Measurements from ENCODE around the gene CYP4F2.
A peak's percentile ranks its signal among the peaks of the same experiment; 100 is the strongest.
"Not testable (repeated sequence)": the region's sequence is repeated elsewhere in the genome, so short reads cannot be mapped to it uniquely, and the experiment has no call there.

CYP4F2 gene

GRCh38 chr19:15864824-15865223, 33.0 kb downstream of the CYP4F2 start:
- H3K4me3 ChIP-seq (ENCODE audit: low read depth, low read length): no peak overlapping the region
- DNase-seq (ENCODE audit: low read depth): no peak

GRCh38 chr19:15863272-15863671, 34.6 kb downstream of the CYP4F2 start:
- no peak overlapping the region for H3K4me3 ChIP-seq (ENCODE audit: low read depth, low read length)
- no peak for DNase-seq (ENCODE audit: low read depth)

- H3K4me3 ChIP-seq (ENCODE audit: low read depth, low read length): no peak overlapping the region
- DNase-seq (ENCODE audit: low read depth): no peak
Measured at GRCh38 chr19:15862444-15862843, 35.4 kb downstream of the CYP4F2 start.

- no peak for DNase-seq (ENCODE audit: low read depth)
- no peak overlapping the region for H3K4me3 ChIP-seq (ENCODE audit: low read depth, low read length)
Measured at GRCh38 chr19:15860522-15860921, 37.4 kb downstream of the CYP4F2 start.

- no peak overlapping the region for H3K4me3 ChIP-seq (ENCODE audit: low read depth, low read length)
- no peak for DNase-seq (ENCODE audit: low read depth)
Measured at GRCh38 chr19:15859187-15859586, 38.7 kb downstream of the CYP4F2 start.

- H3K4me3 ChIP-seq (ENCODE audit: low read depth, low read length): no peak overlapping the region
- DNase-seq (ENCODE audit: low read depth): no peak
Measured at GRCh38 chr19:15850385-15850784, 47.5 kb downstream of the CYP4F2 start.

GRCh38 chr19:15846923-15847322, 51.0 kb downstream of the CYP4F2 start:
- no peak overlapping the region for H3K4me3 ChIP-seq (ENCODE audit: low read depth, low read length)
- no peak for DNase-seq (ENCODE audit: low read depth)

GRCh38 chr19:15843894-15844222, 54.0 kb downstream of the CYP4F2 start:
- H3K4me3 ChIP-seq (ENCODE audit: low read depth, low read length); DNase-seq (ENCODE audit: low read depth): not testable (repeated sequence)

GRCh38 chr19:15843203-15843893, 54.5 kb downstream of the CYP4F2 start:
- DNase-seq (ENCODE audit: low read depth): no peak
- H3K4me3 ChIP-seq (ENCODE audit: low read depth, low read length): no peak overlapping the region

GRCh38 chr19:15841875-15842569, 55.9 kb downstream of the CYP4F2 start:
- H3K4me3 ChIP-seq (ENCODE audit: low read depth, low read length): no peak overlapping the region
- DNase-seq (ENCODE audit: low read depth): no peak

- H3K4me3 ChIP-seq (ENCODE audit: low read depth, low read length): no peak overlapping the region
- no peak for DNase-seq (ENCODE audit: low read depth)
Measured at GRCh38 chr19:15840833-15841232, 57.0 kb downstream of the CYP4F2 start.

- H3K4me3 ChIP-seq (ENCODE audit: low read depth, low read length): not testable (repeated sequence)
Measured at GRCh38 chr19:15839888-15840287, 58.0 kb downstream of the CYP4F2 start.

GRCh38 chr19:15838351-15838750, 59.5 kb downstream of the CYP4F2 start:
- no peak for DNase-seq (ENCODE audit: low read depth)
- H3K4me3 ChIP-seq (ENCODE audit: low read depth, low read length): no peak overlapping the region

More at GRCh38 chr19:15839888-15840287, 58.0 kb downstream of the CYP4F2 start:
- not testable (repeated sequence) for DNase-seq (ENCODE audit: low read depth)

GRCh38 chr19:15837221-15837731, 60.6 kb downstream of the CYP4F2 start:
- no peak for DNase-seq (ENCODE audit: low read depth)
- H3K4me3 ChIP-seq (ENCODE audit: low read depth, low read length): peak overlapping the region; percentile 82

- H3K4me3 ChIP-seq (ENCODE audit: low read depth, low read length): peak overlapping the region; percentile 82
Measured at GRCh38 chr19:15836330-15837220, 61.3 kb downstream of the CYP4F2 start.

GRCh38 chr19:15835565-15836329, 62.1 kb downstream of the CYP4F2 start:
- peak overlapping the region; percentile 82 for H3K4me3 ChIP-seq (ENCODE audit: low read depth, low read length)
- not testable (repeated sequence) for DNase-seq (ENCODE audit: low read depth)

More at GRCh38 chr19:15836330-15837220, 61.3 kb downstream of the CYP4F2 start:
- peak; percentile 70 for DNase-seq (ENCODE audit: low read depth)

- DNase-seq (ENCODE audit: low read depth): not testable (repeated sequence)
Measured at GRCh38 chr19:15834232-15834631, 63.6 kb downstream of the CYP4F2 start.

GRCh38 chr19:15831626-15832025, 66.2 kb downstream of the CYP4F2 start:
- no peak overlapping the region for H3K4me3 ChIP-seq (ENCODE audit: low read depth, low read length)
- DNase-seq (ENCODE audit: low read depth): no peak

More at GRCh38 chr19:15834232-15834631, 63.6 kb downstream of the CYP4F2 start:
- H3K4me3 ChIP-seq (ENCODE audit: low read depth, low read length): not testable (repeated sequence)

GRCh38 chr19:15829786-15830185, 68.1 kb downstream of the CYP4F2 start:
- no peak for DNase-seq (ENCODE audit: low read depth)
- no peak overlapping the region for H3K4me3 ChIP-seq (ENCODE audit: low read depth, low read length)
